GM18909 (cell line): ENCODE data around the gene CCDC127.
"Not testable (repeated sequence)": the region's sequence is repeated elsewhere in the genome, so short reads cannot be mapped to it uniquely, and the experiment has no call there.

ENCODE experiments used
- ATAC-seq: cut with Tn5 transposase; IDR thresholded peaks from one replicate; pipeline ENCODE4 v1.9.1; 2021; ENCODE audit warnings: mild to moderate bottlenecking; ENCODE audit not compliant: unreplicated experiment, poor library complexity

The CCDC127 gene

GRCh38 chr5:204966-205670 lies 12.8 kb downstream of the CCDC127 start:
- ATAC-seq = no peak

GRCh38 chr5:204462-204861 lies 13.5 kb downstream of the CCDC127 start:
- ATAC-seq = no peak

- ATAC-seq = no peak
These were observed 14.0 kb downstream of the CCDC127 start for GRCh38 chr5:204001-204400.

GRCh38 chr5:203246-203930 lies 14.6 kb downstream of the CCDC127 start:
- no peak for ATAC-seq

GRCh38 chr5:201672-202071 lies 16.3 kb downstream of the CCDC127 start:
- no peak for ATAC-seq

GRCh38 chr5:200985-201384 lies 17.0 kb downstream of the CCDC127 start:
- no peak for ATAC-seq

GRCh38 chr5:199950-200645 lies 17.9 kb downstream of the CCDC127 start:
- ATAC-seq = no peak

GRCh38 chr5:199197-199949 lies 18.6 kb downstream of the CCDC127 start:
- ATAC-seq = no peak

GRCh38 chr5:198516-199196 lies 19.3 kb downstream of the CCDC127 start:
- ATAC-seq = no peak

GRCh38 chr5:197892-198489 lies 20.0 kb downstream of the CCDC127 start:
- ATAC-seq = no peak

- ATAC-seq = not testable (repeated sequence)
These were observed 20.9 kb downstream of the CCDC127 start for GRCh38 chr5:197031-197430.

GRCh38 chr5:196350-196749 lies 21.6 kb downstream of the CCDC127 start:
- ATAC-seq = no peak

- ATAC-seq = no peak
These were observed 22.4 kb downstream of the CCDC127 start for GRCh38 chr5:195401-196160.

GRCh38 chr5:194603-195209 lies 23.2 kb downstream of the CCDC127 start:
- no peak for ATAC-seq

GRCh38 chr5:194102-194501 lies 23.9 kb downstream of the CCDC127 start:
- ATAC-seq = no peak

GRCh38 chr5:192970-193831 lies 24.8 kb downstream of the CCDC127 start:
- no peak for ATAC-seq

GRCh38 chr5:192691-192969 lies 25.3 kb downstream of the CCDC127 start:
- no peak for ATAC-seq
